KMS-11 (cell line): Measurements from ENCODE around the gene SLC49A4.
A peak's percentile ranks its signal among the peaks of the same experiment; 100 is the strongest.

Experiments used
- H2AFZ ChIP-seq: fragments of 200-600 bp; sonication (generic); 2 replicates; pipeline ENCODE4 v1.6.1; 2016; ENCODE audit warnings: antibody characterized with exemption, mixed run types, low read depth
- H3K27ac ChIP-seq: fragments of 200-600 bp; sonication (generic); 2 replicates; pipeline ENCODE4 v1.6.1; 2016; ENCODE audit warnings: mild to moderate bottlenecking, mixed run types
- H3K27me3 ChIP-seq: fragments of 200-600 bp; sonication (generic); 2 replicates; pipeline ENCODE4 v1.6.1; 2017; ENCODE audit warnings: mild to moderate bottlenecking, low read depth, mixed run types, moderate library complexity; ENCODE audit not compliant: insufficient read depth
- H3K36me3 ChIP-seq: fragments of 200-600 bp; sonication (generic); 2 replicates; pipeline ENCODE4 v1.6.1; 2017; ENCODE audit warnings: mild to moderate bottlenecking, mixed run types; ENCODE audit not compliant: insufficient read depth
- H3K4me1 ChIP-seq: fragments of 200-600 bp; sonication (generic); 2 replicates; pipeline ENCODE4 v1.6.1; 2016; ENCODE audit warnings: mild to moderate bottlenecking, low read depth, mixed run types; ENCODE audit not compliant: poor library complexity, severe bottlenecking
- H3K4me2 ChIP-seq: fragments of 200-600 bp; sonication (generic); 2 replicates; pipeline ENCODE4 v1.7.0; 2016; ENCODE audit warnings: mild to moderate bottlenecking, mixed run types
- H3K4me3 ChIP-seq: fragments of 200-600 bp; sonication (generic); IDR thresholded peaks from 2 replicates; pipeline ENCODE4 v1.6.1; 2017; ENCODE audit warnings: low read depth, low read length, mixed read lengths; ENCODE audit not compliant: insufficient read depth
- H3K79me2 ChIP-seq: fragments of 200-600 bp; sonication (generic); 2 replicates; pipeline ENCODE4 v1.6.1; 2016; ENCODE audit warnings: low read depth, mixed run types; ENCODE audit not compliant: insufficient read depth
- H3K9ac ChIP-seq: fragments of 200-600 bp; sonication (generic); 2 replicates; pipeline ENCODE4 v1.6.1; 2016; ENCODE audit warnings: mild to moderate bottlenecking, mixed run types
- H4K20me1 ChIP-seq: fragments of 200-600 bp; sonication (generic); 2 replicates; pipeline ENCODE4 v1.6.1; 2016; ENCODE audit warnings: mild to moderate bottlenecking, mixed run types; ENCODE audit not compliant: insufficient read depth
- CTCF ChIP-seq: fragments of 200-600 bp; sonication (generic); conservative IDR thresholded peaks from 2 replicates; pipeline ENCODE4 v1.6.1; 2017; ENCODE audit warnings: low read depth, mild to moderate bottlenecking, antibody characterized with exemption, low read length, moderate library complexity, mixed read lengths

Gene SLC49A4

GRCh38 chr3:122754929-122755328, 39.9 kb upstream of the SLC49A4 start:
- Histone ChIP-seq H3K27me3 (no peaks in the 10 kb centered on the region), H3K4me2 (no peak overlapping the region), H3K79me2 (no peaks in the 10 kb centered on the region), H4K20me1 (no peaks in the 10 kb centered on the region), H2AFZ (no peak overlapping the region), H3K36me3 (no peaks in the 10 kb centered on the region), H3K27ac (no peak overlapping the region), H3K4me3 (no peak overlapping the region), H3K9ac (no peak overlapping the region), H3K4me1 (peaks cover 12% of the 10 kb centered on the region)
- TF ChIP-seq CTCF = peak; percentile 81

- Histone ChIP-seq H4K20me1 (no peaks in the 10 kb centered on the region), H3K27ac (no peak overlapping the region), H3K9ac (no peak overlapping the region), H3K27me3 (no peaks in the 10 kb centered on the region), H2AFZ (no peak overlapping the region), H3K4me1 (peaks cover 12% of the 10 kb centered on the region), H3K36me3 (no peaks in the 10 kb centered on the region), H3K4me2 (no peak overlapping the region), H3K4me3 (no peak overlapping the region), H3K79me2 (no peaks in the 10 kb centered on the region)
- TF ChIP-seq CTCF = no peak
Measured at GRCh38 chr3:122755491-122755890, 39.4 kb upstream of the SLC49A4 start.

- Histone ChIP-seq H4K20me1 (no peaks in the 10 kb centered on the region), H3K9ac (no peak overlapping the region), H3K4me2 (no peak overlapping the region), H3K4me3 (no peak overlapping the region), H3K4me1 (peaks cover 12% of the 10 kb centered on the region), H3K79me2 (no peaks in the 10 kb centered on the region), H3K27me3 (no peaks in the 10 kb centered on the region), H3K27ac (no peak overlapping the region), H2AFZ (no peak overlapping the region), H3K36me3 (no peaks in the 10 kb centered on the region)
- no peak for TF ChIP-seq CTCF
Measured at GRCh38 chr3:122758877-122759560, 35.9 kb upstream of the SLC49A4 start.

GRCh38 chr3:122760453-122761271, 34.2 kb upstream of the SLC49A4 start:
- no peak overlapping the region for H3K9ac ChIP-seq

More at GRCh38 chr3:122760453-122761271, 34.2 kb upstream of the SLC49A4 start:
- no peaks in the 10 kb centered on the region for H4K20me1 ChIP-seq
- H2AFZ ChIP-seq = no peak overlapping the region
- TF ChIP-seq CTCF = no peak
- H3K27ac ChIP-seq = no peak overlapping the region
- no peaks in the 10 kb centered on the region for H3K27me3 ChIP-seq
- no peaks in the 10 kb centered on the region for H3K36me3 ChIP-seq
- H3K79me2 ChIP-seq = no peaks in the 10 kb centered on the region
- H3K4me1 ChIP-seq = peaks cover 16% of the 10 kb centered on the region
- no peak overlapping the region for H3K4me2 ChIP-seq
- no peak overlapping the region for H3K4me3 ChIP-seq
